DND-41 (cell line): ENCODE data around the gene HAUS1.

Experiments
- ATAC-seq: fragments of 200-7000 bp; cut with Tn5 transposase; 3 replicates; pipeline ENCODE4 v1.9.1; 2021; ENCODE audit warnings: low read depth; ENCODE audit not compliant: insufficient read depth
- DNase-seq: peaks from one replicate; pipeline ENCODE4 v3.0.0-alpha.2; 2020
- H2AFZ ChIP-seq: 2 replicates; pipeline ENCODE4 v1.6.0; 2012; ENCODE audit warnings: low read depth, low read length
- H3K27ac ChIP-seq: 2 replicates; pipeline ENCODE4 v1.5.1; 2012; ENCODE audit warnings: low read length, inconsistent platforms
- H3K27me3 ChIP-seq: fragments of 200-600 bp; sonication (generic); 2 replicates; pipeline ENCODE4 v1.6.0; 2012; ENCODE audit warnings: low read length, mild to moderate bottlenecking, inconsistent platforms; ENCODE audit not compliant: insufficient read depth, poor library complexity
- H3K36me3 ChIP-seq: 2 replicates; pipeline ENCODE4 v1.5.1; 2012; ENCODE audit warnings: low read length, inconsistent platforms; ENCODE audit not compliant: insufficient read depth
- H3K4me1 ChIP-seq: 2 replicates; pipeline ENCODE4 v1.5.1; 2012; ENCODE audit warnings: mild to moderate bottlenecking, low read length; ENCODE audit not compliant: insufficient read depth
- H3K4me2 ChIP-seq: 2 replicates; pipeline ENCODE4 v1.6.0; 2012; ENCODE audit warnings: mild to moderate bottlenecking, moderate library complexity, low read length, inconsistent platforms; ENCODE audit not compliant: insufficient read depth
- H3K4me3 ChIP-seq, 2 experiments: fragments of 200-600 bp in 1 of 2; shearing (Covaris generic) in 1 of 2; 2 replicates each; pipeline ENCODE4 v1.5.1; 2012 to 2016; ENCODE audit warnings: inconsistent platforms in 2 of 2, low read length in 2 of 2, mild to moderate bottlenecking in 2 of 2, low read depth in 1 of 2, moderate library complexity in 1 of 2
- H3K79me2 ChIP-seq: 2 replicates; pipeline ENCODE4 v1.6.0; 2012; ENCODE audit warnings: low read length, inconsistent platforms; ENCODE audit not compliant: insufficient read depth
- H3K9ac ChIP-seq: 2 replicates; pipeline ENCODE4 v1.6.0; 2012; ENCODE audit warnings: low read depth, mild to moderate bottlenecking, inconsistent platforms, low read length, moderate library complexity
- H3K9me3 ChIP-seq: 2 replicates; pipeline ENCODE4 v1.5.1; 2012; ENCODE audit warnings: low read length, moderate library complexity, mild to moderate bottlenecking, inconsistent platforms; ENCODE audit not compliant: insufficient read depth, severe bottlenecking
- H4K20me1 ChIP-seq: 2 replicates; pipeline ENCODE4 v1.6.0; 2012; ENCODE audit warnings: low read length; ENCODE audit not compliant: insufficient read depth
- EZH2 ChIP-seq: IDR thresholded peaks from 3 replicates; pipeline ENCODE4 v1.6.1; 2012; ENCODE audit warnings: borderline replicate concordance, low read depth, mild to moderate bottlenecking, moderate library complexity, low read length, inconsistent platforms; ENCODE audit not compliant: severe bottlenecking
- TF ChIP-seq, protein P1 (sequence below): IDR thresholded peaks from 2 replicates; pipeline ENCODE4 v1.5.1; 2012; ENCODE audit warnings: borderline replicate concordance, low read length, moderate library complexity, mild to moderate bottlenecking; ENCODE audit not compliant: poor library complexity, severe bottlenecking; ENCODE audit errors: extremely low read depth

Gene HAUS1

DNA sequence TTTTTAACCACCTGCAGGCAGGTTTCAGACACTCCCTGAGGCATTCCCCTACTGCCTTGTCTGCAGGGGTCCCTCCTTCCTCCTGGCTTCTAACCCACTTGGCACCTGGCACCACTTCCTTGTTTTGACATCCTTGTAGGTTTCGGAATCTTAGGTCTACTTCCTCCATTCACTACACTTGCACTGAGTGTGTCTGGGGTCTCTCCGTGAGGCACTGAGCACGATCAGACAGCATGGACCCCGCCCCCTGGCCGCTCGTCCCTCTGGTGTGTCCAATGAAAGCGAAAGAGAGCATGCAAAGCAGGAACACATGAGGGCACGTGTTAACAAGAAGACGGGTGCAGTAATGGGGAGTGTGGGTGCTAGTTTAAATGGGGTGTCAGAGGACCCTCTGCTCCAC, 63.8 kb downstream of the HAUS1 start:
- no peak overlapping the region for H3K9ac ChIP-seq
- H3K79me2 ChIP-seq, result no peaks in the 10 kb centered on the region
- H3K4me3 ChIP-seq, result no peak overlapping the region
- H3K36me3 ChIP-seq, result no peaks in the 10 kb centered on the region
- H4K20me1 ChIP-seq, result no peaks in the 10 kb centered on the region
- ATAC-seq (no peak), DNase-seq (no peak)
- H2AFZ ChIP-seq, result no peak overlapping the region
- TF ChIP-seq, protein P1, sequence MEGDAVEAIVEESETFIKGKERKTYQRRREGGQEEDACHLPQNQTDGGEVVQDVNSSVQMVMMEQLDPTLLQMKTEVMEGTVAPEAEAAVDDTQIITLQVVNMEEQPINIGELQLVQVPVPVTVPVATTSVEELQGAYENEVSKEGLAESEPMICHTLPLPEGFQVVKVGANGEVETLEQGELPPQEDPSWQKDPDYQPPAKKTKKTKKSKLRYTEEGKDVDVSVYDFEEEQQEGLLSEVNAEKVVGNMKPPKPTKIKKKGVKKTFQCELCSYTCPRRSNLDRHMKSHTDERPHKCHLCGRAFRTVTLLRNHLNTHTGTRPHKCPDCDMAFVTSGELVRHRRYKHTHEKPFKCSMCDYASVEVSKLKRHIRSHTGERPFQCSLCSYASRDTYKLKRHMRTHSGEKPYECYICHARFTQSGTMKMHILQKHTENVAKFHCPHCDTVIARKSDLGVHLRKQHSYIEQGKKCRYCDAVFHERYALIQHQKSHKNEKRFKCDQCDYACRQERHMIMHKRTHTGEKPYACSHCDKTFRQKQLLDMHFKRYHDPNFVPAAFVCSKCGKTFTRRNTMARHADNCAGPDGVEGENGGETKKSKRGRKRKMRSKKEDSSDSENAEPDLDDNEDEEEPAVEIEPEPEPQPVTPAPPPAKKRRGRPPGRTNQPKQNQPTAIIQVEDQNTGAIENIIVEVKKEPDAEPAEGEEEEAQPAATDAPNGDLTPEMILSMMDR, result no peak
- TF ChIP-seq EZH2, result no peak
- H3K4me2 ChIP-seq, result no peak overlapping the region
- peaks cover 7% of the 10 kb centered on the region for H3K4me1 ChIP-seq
- H3K27ac ChIP-seq, result no peak overlapping the region
- H3K9me3 ChIP-seq, result no peaks in the 10 kb centered on the region
- H3K27me3 ChIP-seq, result no peaks in the 10 kb centered on the region

DNA sequence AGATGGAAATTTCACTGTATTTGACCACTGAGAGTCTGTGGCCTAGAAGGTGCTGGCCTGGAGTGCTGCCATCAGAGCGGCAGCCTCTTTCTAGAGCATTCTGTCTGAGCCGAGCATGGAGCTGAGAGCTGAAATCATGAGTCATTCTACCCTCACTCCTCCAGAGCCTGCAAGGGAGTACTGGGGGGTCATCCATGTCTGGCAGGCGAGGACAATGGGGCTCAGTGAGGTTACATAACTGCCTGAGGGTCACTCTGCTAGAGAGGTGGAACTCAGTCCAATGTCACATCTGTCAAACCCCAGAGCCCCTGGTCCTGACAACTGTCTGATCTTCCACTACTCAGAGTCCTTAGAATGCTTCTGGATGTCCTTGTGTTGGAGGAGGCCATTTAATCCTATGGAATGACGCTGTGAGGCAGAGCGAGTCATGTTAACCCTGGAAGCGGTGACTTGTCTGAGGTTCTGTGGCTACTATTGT, 65.3 kb downstream of the HAUS1 start:
- Histone ChIP-seq H2AFZ (0 out of 2 replicates have a peak overlapping the region, but pooled peaks have one; percentile 2), H3K27ac (0 out of 2 replicates have a peak overlapping the region, but pooled peaks have one; percentile 28), H3K4me3 (no peak overlapping the region), H4K20me1 (peaks cover 5% of the 10 kb centered on the region), H3K9me3 (no peaks in the 10 kb centered on the region), H3K9ac (no peak overlapping the region), H3K27me3 (no peaks in the 10 kb centered on the region), H3K4me1 (peaks cover 14% of the 10 kb centered on the region), H3K36me3 (no peaks in the 10 kb centered on the region; the same call in 1 of the 2 replicates), H3K4me2 (no peak overlapping the region), H3K79me2 (peaks cover 10% of the 10 kb centered on the region)
- ATAC-seq (no peak), DNase-seq (no peak)
- no peak for TF ChIP-seq EZH2
- TF ChIP-seq, protein P1, result no peak

DNA sequence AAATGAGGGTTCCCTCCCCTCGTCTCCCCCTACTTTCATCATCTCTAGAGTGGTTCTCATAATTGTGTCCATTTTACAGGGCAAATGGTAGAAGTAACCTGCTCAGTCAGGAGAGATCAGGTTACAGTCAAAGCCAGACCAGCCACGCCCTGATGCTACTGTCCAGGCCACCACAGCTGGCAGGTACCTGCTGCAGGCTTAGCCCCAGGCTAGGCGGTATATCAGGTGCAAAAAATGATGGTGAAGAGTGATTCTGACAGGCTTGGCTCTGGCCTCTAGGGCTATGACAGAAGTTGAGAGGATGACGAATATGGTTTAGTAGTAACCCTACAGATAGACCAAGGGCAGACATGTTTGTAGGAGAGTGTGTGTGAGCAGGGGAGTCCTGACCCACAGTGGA, 67.1 kb downstream of the HAUS1 start:
- Histone ChIP-seq H3K27me3 (no peaks in the 10 kb centered on the region), H3K79me2 (peaks cover 28% of the 10 kb centered on the region), H3K4me2 (no peak overlapping the region), H3K9ac (no peak overlapping the region), H3K27ac (no peak overlapping the region), H3K4me1 (peaks cover 27% of the 10 kb centered on the region), H3K9me3 (no peaks in the 10 kb centered on the region), H2AFZ (no peak overlapping the region), H3K36me3 (no peaks in the 10 kb centered on the region; the same call in 1 of the 2 replicates), H3K4me3 (no peak overlapping the region), H4K20me1 (peaks cover 9% of the 10 kb centered on the region)
- TF ChIP-seq, protein P1, result no peak
- no peak for TF ChIP-seq EZH2
- no peak for ATAC-seq
- DNase-seq, result no peak
